Measurements from ENCODE around the gene MYH4. TPM values are rescaled to one million over a fixed set of nuclear protein-coding genes. Genes with fewer than 3 reads are reported as not detected.

MYH4 gene
- total and polyA plus RNA-seq, 9 of the 15 experiments (the other 6 are each of a cell fraction or from before 2014, with no cell fraction given) = not detected

DNA sequence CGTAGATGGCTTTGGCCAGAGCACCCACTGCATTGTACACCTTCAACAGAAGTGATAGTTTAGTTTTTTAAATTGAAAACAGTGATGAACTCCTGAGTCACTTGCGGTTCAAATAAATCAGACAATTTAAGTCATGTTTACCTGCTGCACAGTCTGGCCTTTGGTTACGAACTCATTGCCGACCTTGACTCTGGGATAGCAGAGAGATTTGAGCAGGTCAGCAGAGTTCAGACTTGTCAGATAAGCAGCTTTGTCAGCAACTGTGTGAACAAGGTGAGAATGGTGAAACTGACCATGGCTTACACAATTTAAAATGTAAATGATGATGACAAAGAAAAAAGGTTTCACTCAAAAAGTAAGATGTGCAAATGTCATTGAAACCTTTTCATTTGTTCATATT, 9.3 kb downstream of the MYH4 start (continued):
- TF ChIP-seq MAZ (CRISPR knock-in tag; conservative IDR thresholded peaks at IDR 0.05 in 1 of 2, IDR thresholded peaks at IDR 0.05 in 1 of 2) = no peak

DNA sequence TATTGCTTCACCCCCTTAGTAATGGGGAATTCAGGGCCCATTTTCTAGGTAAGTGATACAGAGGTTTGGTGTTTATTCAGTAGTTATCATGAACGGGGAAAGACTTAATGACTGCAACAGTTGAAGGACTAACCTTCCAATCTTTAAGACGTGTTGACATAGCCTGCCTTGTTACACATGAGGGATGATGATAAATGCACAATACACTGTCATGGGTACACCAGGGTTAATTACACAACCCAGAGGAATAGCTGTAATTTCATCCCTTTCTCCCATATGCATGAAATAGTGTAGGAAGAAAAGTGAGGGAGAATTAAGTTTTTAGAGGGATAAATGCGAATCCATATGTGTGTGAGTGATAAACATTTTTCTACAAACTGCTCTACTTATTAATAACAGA, 10.7 kb downstream of the MYH4 start:
- no peaks in the 10 kb centered on the region for H3K79me2 ChIP-seq (ENCODE audit: control insufficient read depth, insufficient read depth, low read length)
- 0% methylated on average over 3 of the region's 3 CpGs for WGBS (ENCODE audit: insufficient coverage, low coverage, missing lambda C conversion rate)
- FAIRE-seq = no peak
- ATAC-seq = no peak
- ChIA-PET CTCF (ENCODE audit: low intra/inter-chr PET ratio) (no interaction called here), POLR2A (no interaction called here)
- no TSS peak for BruUV-seq (replicated peaks)
- H3K9me3 ChIP-seq (replicated peaks; ENCODE audit: control insufficient read depth, insufficient read depth, low read depth, low read length) = no peaks in the 10 kb centered on the region
- H3K9me1 ChIP-seq (ENCODE audit: control insufficient read depth, insufficient read depth, low read length) = no peaks in the 10 kb centered on the region
- no peaks in the 10 kb centered on the region for H4K20me1 ChIP-seq (replicated peaks; ENCODE audit: control insufficient read depth, insufficient read depth, low read length)
- in situ Hi-C loops (cut with MboI) = no loop called here
- TF ChIP-seq, protein P1, sequence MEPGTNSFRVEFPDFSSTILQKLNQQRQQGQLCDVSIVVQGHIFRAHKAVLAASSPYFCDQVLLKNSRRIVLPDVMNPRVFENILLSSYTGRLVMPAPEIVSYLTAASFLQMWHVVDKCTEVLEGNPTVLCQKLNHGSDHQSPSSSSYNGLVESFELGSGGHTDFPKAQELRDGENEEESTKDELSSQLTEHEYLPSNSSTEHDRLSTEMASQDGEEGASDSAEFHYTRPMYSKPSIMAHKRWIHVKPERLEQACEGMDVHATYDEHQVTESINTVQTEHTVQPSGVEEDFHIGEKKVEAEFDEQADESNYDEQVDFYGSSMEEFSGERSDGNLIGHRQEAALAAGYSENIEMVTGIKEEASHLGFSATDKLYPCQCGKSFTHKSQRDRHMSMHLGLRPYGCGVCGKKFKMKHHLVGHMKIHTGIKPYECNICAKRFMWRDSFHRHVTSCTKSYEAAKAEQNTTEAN (CRISPR knock-in tag; IDR thresholded peaks at IDR 0.05) = no peak
- no peak for TF ChIP-seq ZNF707 (CRISPR knock-in tag; conservative IDR thresholded peaks at IDR 0.05)
- TF ChIP-seq TEAD2 (tag; IDR thresholded peaks at IDR 0.05) = no peak
- TF ChIP-seq KLF16 (IDR thresholded peaks at IDR 0.05) = no peak
- no peak for TF ChIP-seq U2AF2 (optimal IDR thresholded peaks at IDR 0.05; ENCODE audit: low read depth, low read length)
- no peak for TF ChIP-seq MYBL2 (IDR thresholded peaks at IDR 0.05; ENCODE audit: low read depth)
- no peak for TF ChIP-seq MYBL2 (CRISPR knock-in tag; IDR thresholded peaks at IDR 0.05; ENCODE audit: borderline replicate concordance)
- TF ChIP-seq C11orf30 (IDR thresholded peaks at IDR 0.05; ENCODE audit: low read depth) = no peak
- TF ChIP-seq, protein P2, sequence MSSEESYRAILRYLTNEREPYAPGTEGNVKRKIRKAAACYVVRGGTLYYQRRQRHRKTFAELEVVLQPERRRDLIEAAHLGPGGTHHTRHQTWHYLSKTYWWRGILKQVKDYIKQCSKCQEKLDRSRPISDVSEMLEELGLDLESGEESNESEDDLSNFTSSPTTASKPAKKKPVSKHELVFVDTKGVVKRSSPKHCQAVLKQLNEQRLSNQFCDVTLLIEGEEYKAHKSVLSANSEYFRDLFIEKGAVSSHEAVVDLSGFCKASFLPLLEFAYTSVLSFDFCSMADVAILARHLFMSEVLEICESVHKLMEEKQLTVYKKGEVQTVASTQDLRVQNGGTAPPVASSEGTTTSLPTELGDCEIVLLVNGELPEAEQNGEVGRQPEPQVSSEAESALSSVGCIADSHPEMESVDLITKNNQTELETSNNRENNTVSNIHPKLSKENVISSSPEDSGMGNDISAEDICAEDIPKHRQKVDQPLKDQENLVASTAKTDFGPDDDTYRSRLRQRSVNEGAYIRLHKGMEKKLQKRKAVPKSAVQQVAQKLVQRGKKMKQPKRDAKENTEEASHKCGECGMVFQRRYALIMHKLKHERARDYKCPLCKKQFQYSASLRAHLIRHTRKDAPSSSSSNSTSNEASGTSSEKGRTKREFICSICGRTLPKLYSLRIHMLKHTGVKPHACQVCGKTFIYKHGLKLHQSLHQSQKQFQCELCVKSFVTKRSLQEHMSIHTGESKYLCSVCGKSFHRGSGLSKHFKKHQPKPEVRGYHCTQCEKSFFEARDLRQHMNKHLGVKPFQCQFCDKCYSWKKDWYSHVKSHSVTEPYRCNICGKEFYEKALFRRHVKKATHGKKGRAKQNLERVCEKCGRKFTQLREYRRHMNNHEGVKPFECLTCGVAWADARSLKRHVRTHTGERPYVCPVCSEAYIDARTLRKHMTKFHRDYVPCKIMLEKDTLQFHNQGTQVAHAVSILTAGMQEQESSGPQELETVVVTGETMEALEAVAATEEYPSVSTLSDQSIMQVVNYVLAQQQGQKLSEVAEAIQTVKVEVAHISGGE (CRISPR knock-in tag; IDR thresholded peaks at IDR 0.05) = no peak
- TF ChIP-seq, protein P3, sequence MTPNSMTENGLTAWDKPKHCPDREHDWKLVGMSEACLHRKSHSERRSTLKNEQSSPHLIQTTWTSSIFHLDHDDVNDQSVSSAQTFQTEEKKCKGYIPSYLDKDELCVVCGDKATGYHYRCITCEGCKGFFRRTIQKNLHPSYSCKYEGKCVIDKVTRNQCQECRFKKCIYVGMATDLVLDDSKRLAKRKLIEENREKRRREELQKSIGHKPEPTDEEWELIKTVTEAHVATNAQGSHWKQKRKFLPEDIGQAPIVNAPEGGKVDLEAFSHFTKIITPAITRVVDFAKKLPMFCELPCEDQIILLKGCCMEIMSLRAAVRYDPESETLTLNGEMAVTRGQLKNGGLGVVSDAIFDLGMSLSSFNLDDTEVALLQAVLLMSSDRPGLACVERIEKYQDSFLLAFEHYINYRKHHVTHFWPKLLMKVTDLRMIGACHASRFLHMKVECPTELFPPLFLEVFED (CRISPR knock-in tag; conservative IDR thresholded peaks at IDR 0.05) = no peak
- no peak overlapping the region for H3K27ac ChIP-seq (ENCODE audit: extremely low read depth, low read depth, low read length)
- no peaks in the 10 kb centered on the region for H3K27me3 ChIP-seq (ENCODE audit: control insufficient read depth in 2 of 2, insufficient read depth in 2 of 2, low read length in 2 of 2)
- H3K4me3 ChIP-seq = no peak overlapping the region
- no peaks in the 10 kb centered on the region for H3K36me3 ChIP-seq (ENCODE audit: control insufficient read depth, insufficient read depth, low read length)
- no peak overlapping the region for H3K4me2 ChIP-seq (ENCODE audit: insufficient read depth, low read length)
- intact Hi-C loops (cut with micrococcal nuclease) = no loop called here
- H3K4me1 ChIP-seq (replicated peaks in 1 of 2; ENCODE audit: control insufficient read depth in 2 of 2, insufficient read depth in 2 of 2, low read length in 2 of 2) = no peaks in the 10 kb centered on the region
- no peak overlapping the region for H3K9ac ChIP-seq (ENCODE audit: insufficient read depth in 1 of 2, low read depth in 2 of 2, low read length in 2 of 2)
- DNase-seq (ENCODE audit: extremely low read depth in 1 of 4, low spot score in 3 of 4) = no peak
- H2AFZ ChIP-seq (ENCODE audit: low read depth, low read length) = no peak overlapping the region
